Heart right ventricle (tissue), 16 donors: ENCODE results near the gene SMURF2. TPM values are rescaled to one million over a fixed set of nuclear protein-coding genes. Genes with fewer than 3 reads are reported as not detected.

Source experiments
- ATAC-seq, 8 donors: fragments of 200-7000 bp; cut with Tn5 transposase; one replicate each; pipeline ENCODE4 v1.9.1; 2020; ENCODE audit warnings: mild to moderate bottlenecking in 8 of 8, moderate library complexity in 8 of 8, moderate number of reproducible peaks in 1 of 8
- DNase-seq, 2 donors: peaks; one replicate each; pipeline ENCODE4 v3.0.0-alpha.2; 2020
- H3K27ac ChIP-seq, 10 donors: fragments of 200-600 bp; sonication (generic) in 2 of 10; one replicate each; pipeline versions ENCODE4 v1.5.0 to v1.8.0; 2020 to 2022; ENCODE audit warnings: mild to moderate bottlenecking in 3 of 10
- H3K27me3 ChIP-seq, 7 donors: fragments of 200-600 bp; one replicate each; pipeline ENCODE4 v1.8.0; 2021 to 2022; ENCODE audit warnings: mild to moderate bottlenecking in 2 of 7
- H3K36me3 ChIP-seq, 9 donors: fragments of 200-600 bp; sonication (generic) in 1 of 9; one replicate each; pipeline versions ENCODE4 v1.5.0 to v1.8.0; 2020 to 2022; ENCODE audit warnings: mild to moderate bottlenecking in 2 of 9
- H3K4me1 ChIP-seq, 9 donors: fragments of 200-600 bp; sonication (generic) in 1 of 9; one replicate each; pipeline versions ENCODE4 v1.5.0 to v1.8.0; 2020 to 2022; ENCODE audit warnings: mild to moderate bottlenecking in 4 of 9
- H3K4me3 ChIP-seq, 10 donors: fragments of 200-600 bp; sonication (generic) in 2 of 10; one replicate each; pipeline versions ENCODE4 v1.5.0 to v1.8.0; 2020 to 2022; ENCODE audit warnings: mild to moderate bottlenecking in 7 of 10, moderate library complexity in 2 of 10
- H3K9me3 ChIP-seq, 11 donors: fragments of 200-600 bp in 10 of 11; sonication (generic) in 2 of 11; one replicate each; pipeline versions ENCODE4 v1.5.0 to v1.8.0; 2013 to 2022; ENCODE audit warnings: mild to moderate bottlenecking in 2 of 11, control low read depth in 1 of 11, moderate library complexity in 1 of 11
- CTCF ChIP-seq, 9 donors: fragments of 200-600 bp; sonication (generic) in 2 of 9; IDR thresholded peaks; one replicate each; pipeline versions ENCODE4 v1.5.0 to v1.8.0; 2021 to 2022; ENCODE audit warnings: antibody characterized with exemption in 9 of 9, mild to moderate bottlenecking in 5 of 9, moderate library complexity in 1 of 9
- WGBS, 2 donors: extraction: QIAGEN DNeasy Blood & Tissue Kit; methylation state at CpG; one replicate each; pipeline ENCODE4 v1.1.7; 2013; ENCODE audit warnings: inconsistent platforms in 1 of 2; 5-methylcytosine and 5-hydroxymethylcytosine counted together
- intact Hi-C, 10 donors: fragments of 100-400 bp; cut with DNase I; formaldehyde crosslinking; loops; one replicate each; pipeline versions ENCODE4 v1.11.1 to v1.14.2; 2022
- polyA plus RNA-seq, 2 donors: library from polyadenylated mRNA; stranded (reverse); fragments of 200-250 nt; gene quantifications; one replicate each; pipeline ENCODE4 v1.2.3, GENCODE V29; 2013
- total RNA-seq, 10 donors: library from RNA; stranded (reverse); fragmentation: NEBNext Ultra II Directional in 3 of 10; extraction: Animal tissue kit (Norgen Biotek cat#: 25700) in 3 of 10; gene quantifications; one replicate each; pipeline versions ENCODE4 v1.2.1 to v1.2.4, GENCODE V29; 2021 to 2023
- donor health status: Arrhythmogenic right ventricular cardiomyopathy.
- donor health status: ischemic (EF 13 %, LVEDD 7.1; RV severe dilation, severe dysfunction).
- donor health status: healthy with polysubstance abuse.
- donor health status: DM: no; HTN: yes; CAD: no.
- donor health status: DM: no; HTN: no; CAD: no.
- donor health status: ischemic (EF 25% LVEDD 6.9; RV normal size, moderate dysfunction).
- donor health status: ischemic (EF 25% LVEDD 5.7; RV mildly dilated, moderate dysfunction).
- donor health status: healthy.
- donor health status: DM: yes; HTN: yes; CAD: no.
- donor health status: Ischemic cardiomyopathy.
- donor health status: ischemic (EF 35%, LVEDD 5.7; RV mildly dilated, moderate dysfunction).
- donor health status: nonischemic (EF 11% LVEDD 7.7; RV severe dilation, severe dysfunction).
- donor health status: DM: yes; HTN: yes; CAD: no.
- donor health status: PGD.
- donor health status: ischemic (EF 29% LVEDD 5.4; RV normal size, mild dysfunction).
- donor health status: nonischemic (EF 23%, LVEDD 6.1; RV moderate dilation, normal function).

SMURF2 gene
- total and polyA plus RNA-seq, 12 donors = 4.0 to 15.5 (median 12.2) TPM

GRCh38 chr17:64509179-64509578 lies 152.9 kb downstream of the SMURF2 start:
- Histone ChIP-seq H3K4me1 (peaks cover 0 to 37% (median 28%) of the 10 kb centered on the region in 9 donors), H3K36me3 (peaks cover 0 to 65% (median 40%) of the 10 kb centered on the region in 9 donors), H3K27ac (no peak overlapping the region), H3K27me3 (no peaks in the 10 kb centered on the region), H3K9me3 (no peaks in the 10 kb centered on the region), H3K4me3 (no peak overlapping the region)
- 87% methylated on average over 6 of the region's 6 CpGs for WGBS, 2 donors
- DNase-seq (no peak), ATAC-seq (no peak)
- no peak for TF ChIP-seq CTCF (IDR thresholded peaks at IDR 0.05)
- intact Hi-C loops = loop anchor here in 3 of 10 donors (5.0 to 10.0 kb wide), 2 partner anchors 87 to 684 kb away; partner anchors contain the start of genes FTSJ3 (in 1 of the 3) and PSMC5 (in 1 of the 3)

- peak overlapping the region in 4 of 10 donors; percentile 90 to 98 (median 96) for H3K4me3 ChIP-seq
- 79 to 84% methylated on average over 2 of the region's 2 CpGs for WGBS, 2 donors
- intact Hi-C loops = loop anchor here in 3 of 10 donors (5.0 to 10.0 kb wide), 2 partner anchors 86 to 684 kb away; partner anchors contain the start of genes FTSJ3 (in 1 of the 3) and PSMC5 (in 1 of the 3)
- no peak for TF ChIP-seq CTCF (IDR thresholded peaks at IDR 0.05)
- no peaks in the 10 kb centered on the region for H3K9me3 ChIP-seq
- H3K4me1 ChIP-seq = peaks cover 3 to 42% (median 33%) of the 10 kb centered on the region in 9 donors
- DNase-seq (no peak), ATAC-seq (no peak)
- no peaks in the 10 kb centered on the region for H3K27me3 ChIP-seq
- H3K27ac ChIP-seq = no peak overlapping the region
- H3K36me3 ChIP-seq = peaks cover 0 to 65% (median 40%) of the 10 kb centered on the region in 9 donors
Measured at GRCh38 chr17:64508683-64509082, 153.4 kb downstream of the SMURF2 start.

GRCh38 chr17:64507413-64507782 lies 154.7 kb downstream of the SMURF2 start:
- intact Hi-C loops = loop anchor here in 3 of 10 donors (5.0 to 10.0 kb wide), 2 partner anchors 85 to 683 kb away; partner anchors contain the start of genes FTSJ3 (in 1 of the 3) and PSMC5 (in 1 of the 3)
- 0 to 1% methylated on average over 13 of the region's 13 CpGs for WGBS, 2 donors
- DNase-seq (peak in 1 of 2 donors; percentile 18), ATAC-seq (peak in 6 of 8 donors; percentile 1 to 37 (median 26))
- Histone ChIP-seq H3K4me3 (peak overlapping the region; percentile 72 to 99 (median 91)), H3K9me3 (no peaks in the 10 kb centered on the region), H3K36me3 (peaks cover 0 to 65% (median 41%) of the 10 kb centered on the region in 9 donors), H3K27me3 (no peaks in the 10 kb centered on the region), H3K4me1 (peaks cover 6 to 55% (median 46%) of the 10 kb centered on the region in 9 donors), H3K27ac (peak overlapping the region; percentile 86 to 100 (median 99))
- TF ChIP-seq CTCF (IDR thresholded peaks at IDR 0.05) = peak in 7 of 9 donors; percentile 23 to 61 (median 50)

GRCh38 chr17:64506576-64507412 lies 155.3 kb downstream of the SMURF2 start, which contains the start of gene CEP95:
TSS of gene CEP95 (plus strand) at chr17:64506977. CDS start at chr17:64507098, 121 bp downstream.
- intact Hi-C loops = loop anchor here in 4 of 10 donors (1.0 to 10.0 kb wide), 3 partner anchors 9 to 682 kb away; partner anchors contain the start of genes FTSJ3 (in 1 of the 4), POLG2 (in 1 of the 4) and PSMC5 (in 1 of the 4)
- Histone ChIP-seq H3K27me3 (no peaks in the 10 kb centered on the region), H3K36me3 (peaks cover 0 to 65% (median 44%) of the 10 kb centered on the region in 9 donors), H3K4me1 (peaks cover 6 to 61% (median 52%) of the 10 kb centered on the region in 9 donors), H3K4me3 (peak within 1 kb of the TSS; percentile 72 to 99 (median 91)), H3K27ac (peak within 1 kb of the TSS; percentile 86 to 100 (median 99)), H3K9me3 (no peaks in the 10 kb centered on the region)
- TF ChIP-seq CTCF (IDR thresholded peaks at IDR 0.05) = no peak
- 0 to 1% methylated on average over 77 of the region's 77 CpGs for WGBS, 2 donors
- DNase-seq (peak; percentile 93 to 97), ATAC-seq (peak; percentile 76 to 89 (median 86))
